ENCODE measurements around the gene SNX4. TPM values are rescaled to one million over a fixed set of nuclear protein-coding genes. Genes with fewer than 3 reads are reported as not detected.

The SNX4 gene
- total and polyA plus RNA-seq, 2 of the 4 experiments (the other 2 are of a cell fraction) = 10.7 to 25.6 TPM

GRCh38 chr3:125462722-125463299, 57.2 kb downstream of the SNX4 start:
- dilution Hi-C loops (cut with HindIII; ENCODE audit: low sequenced_read_pairs, unreplicated experiment) (no loop called here), intact Hi-C loops (cut with micrococcal nuclease) (loop anchor here (10.0 kb wide), 1 partner anchor 122 kb away; no protein-coding TSS in a partner anchor), in situ Hi-C loops (cut with MboI; ENCODE audit: low sequenced_read_pairs) (no loop called here)
- WGBS, 2 experiments (ENCODE audit: extremely low coverage in 2 of 2, insufficient read length in 1 of 2) = no CpG with 5 or more reads among the region's 5 CpGs
- Histone ChIP-seq H3K56ac (ENCODE audit: extremely low read depth, insufficient read depth, low read length) (no peak overlapping the region), H3K14ac (replicated peaks; ENCODE audit: low read depth, low read length) (no peak overlapping the region), H2BK120ac (ENCODE audit: low read depth, low read length) (no peak overlapping the region), H3K4me2 (ENCODE audit: low read depth, low read length) (no peak overlapping the region), H3K4me1 (ENCODE audit: control insufficient read depth, insufficient read depth, low read length) (peaks cover 4% of the 10 kb centered on the region; the same call in 1 of the 2 replicates), H3K79me1 (ENCODE audit: low read depth in 1 of 2, low read length in 2 of 2) (peaks cover 0 to 3% of the 10 kb centered on the region in 2 experiments; a peak in 3 of 4 replicates), H2BK15ac (ENCODE audit: low read depth, low read length) (no peak overlapping the region), H3K18ac (ENCODE audit: low read depth, low read length) (no peak overlapping the region), H2AK5ac (ENCODE audit: low read depth, low read length) (no peak overlapping the region), H4K91ac (ENCODE audit: insufficient read depth, low read depth, low read length) (no peak overlapping the region), H2AFZ (replicated peaks; ENCODE audit: low read length, poor library complexity) (no peak overlapping the region), H4K20me1 (ENCODE audit: insufficient read depth, low read length) (no peaks in the 10 kb centered on the region), H3K4ac (ENCODE audit: low read depth, low read length) (no peak overlapping the region), H3K9me3 (ENCODE audit: control insufficient read depth, insufficient read depth, low read length) (peaks cover 2% of the 10 kb centered on the region; the same call in 1 of the 2 replicates), H2BK20ac (ENCODE audit: low read depth, low read length) (no peak overlapping the region), H3K9ac (ENCODE audit: low read depth, low read length) (no peak overlapping the region), H2BK5ac (ENCODE audit: low read depth, low read length, poor library complexity, severe bottlenecking) (no peak overlapping the region), H4K8ac (ENCODE audit: low read depth in 2 of 2, low read length in 2 of 2) (no peak overlapping the region), H4K5ac (ENCODE audit: low read depth, low read length) (no peak overlapping the region), H3K4me3 (ENCODE audit: insufficient read depth, low read depth, low read length) (no peak overlapping the region), H3K36me3 (ENCODE audit: control insufficient read depth, insufficient read depth, low read length) (peaks cover 28% of the 10 kb centered on the region), H3K23ac (ENCODE audit: low read depth, low read length) (no peak overlapping the region), H3K27me3 (ENCODE audit: control insufficient read depth, insufficient read depth, low read length) (no peaks in the 10 kb centered on the region), H2AK9ac (replicated peaks; ENCODE audit: low read depth, low read length, poor library complexity) (no peak overlapping the region), H3K9me1 (ENCODE audit: insufficient read depth, low read length) (no peaks in the 10 kb centered on the region), H3K27ac (ENCODE audit: insufficient read depth, low read length) (no peak overlapping the region)
- no TSS peak for BruUV-seq (replicated peaks)
- no peak for DNase-seq
- ATAC-seq (ENCODE audit: low read depth) = no peak; the same call in 1 of the 2 replicates
- TF ChIP-seq RFX5 (IDR thresholded peaks at IDR 0.05; ENCODE audit: low read depth, low read length) (no peak), BHLHE40 (IDR thresholded peaks at IDR 0.05; ENCODE audit: low read depth, low read length) (no peak), USF2 (IDR thresholded peaks at IDR 0.05; ENCODE audit: low read depth, low read length) (no peak), MAZ (IDR thresholded peaks at IDR 0.05; ENCODE audit: borderline replicate concordance, low read depth, low read length) (no peak), ELK1 (IDR thresholded peaks at IDR 0.05; ENCODE audit: borderline replicate concordance, low read depth, low read length) (no peak), CTCF (conservative IDR thresholded peaks at IDR 0.05; ENCODE audit: low read depth, low read length) (no peak), SMC3 (IDR thresholded peaks at IDR 0.05; ENCODE audit: low read depth, low read length) (no peak), FOS (IDR thresholded peaks at IDR 0.05; ENCODE audit: low read depth, low read length) (no peak), MAFK (IDR thresholded peaks at IDR 0.05; ENCODE audit: low read depth, low read length) (no peak), CHD1 (IDR thresholded peaks at IDR 0.05; ENCODE audit: low read depth, low read length) (no peak), POLR2A (IDR thresholded peaks at IDR 0.05; ENCODE audit: low read depth, low read length) (no peak), CEBPB (IDR thresholded peaks at IDR 0.05; ENCODE audit: low read depth, low read length) (no peak), RAD21 (IDR thresholded peaks at IDR 0.05; ENCODE audit: low read length) (no peak), RCOR1 (IDR thresholded peaks at IDR 0.05; ENCODE audit: insufficient replicate concordance, low read length) (no peak), MXI1 (IDR thresholded peaks at IDR 0.05; ENCODE audit: borderline replicate concordance, low read depth, low read length) (no peak)
- CTCF ChIA-PET = no interaction called here
- POLR2A ChIA-PET (ENCODE audit: unreplicated experiment) = no interaction called here
